Activated T-cell treated with anti-CD3 and anti-CD28 coated beads, Interleukin-2, amount 50 U/mL, for 4 hours (primary cell): Measurements from ENCODE around the gene MLIP. TPM values are rescaled to one million over a fixed set of nuclear protein-coding genes. Genes with fewer than 3 reads are reported as not detected.

Source experiments
- ATAC-seq, 2 donors: fragments of 200-7000 bp; cut with Tn5 transposase; one replicate each; pipeline ENCODE4 v1.10.0; 2021
- DNase-seq: peaks from one replicate; pipeline ENCODE4 v3.0.0-alpha.2; 2020
- H3K27me3 Mint-ChIP-seq: one replicate; pipeline ENCODE4 v1.8.0; 2021; ENCODE audit warnings: low read depth, mixed read lengths
- H3K36me3 Mint-ChIP-seq: one replicate; pipeline ENCODE4 v1.8.0; 2022; ENCODE audit warnings: mixed read lengths; ENCODE audit not compliant: insufficient read depth
- H3K4me1 Mint-ChIP-seq: one replicate; pipeline ENCODE4 v1.8.0; 2021; ENCODE audit warnings: low read depth, mixed read lengths
- H3K4me3 Mint-ChIP-seq: one replicate; pipeline ENCODE4 v1.8.0; 2021; ENCODE audit warnings: mild to moderate bottlenecking, moderate library complexity, mixed read lengths
- H3K9me3 Mint-ChIP-seq: one replicate; pipeline ENCODE4 v1.8.0; 2021; ENCODE audit warnings: mixed read lengths
- total RNA-seq, 3 donors: library from RNA; stranded (reverse); gene quantifications; one replicate each; pipeline ENCODE4 v1.2.1, GENCODE V29; 2021

MLIP gene
- total RNA-seq, 3 donors from 2014 or later, result not detected

DNA sequence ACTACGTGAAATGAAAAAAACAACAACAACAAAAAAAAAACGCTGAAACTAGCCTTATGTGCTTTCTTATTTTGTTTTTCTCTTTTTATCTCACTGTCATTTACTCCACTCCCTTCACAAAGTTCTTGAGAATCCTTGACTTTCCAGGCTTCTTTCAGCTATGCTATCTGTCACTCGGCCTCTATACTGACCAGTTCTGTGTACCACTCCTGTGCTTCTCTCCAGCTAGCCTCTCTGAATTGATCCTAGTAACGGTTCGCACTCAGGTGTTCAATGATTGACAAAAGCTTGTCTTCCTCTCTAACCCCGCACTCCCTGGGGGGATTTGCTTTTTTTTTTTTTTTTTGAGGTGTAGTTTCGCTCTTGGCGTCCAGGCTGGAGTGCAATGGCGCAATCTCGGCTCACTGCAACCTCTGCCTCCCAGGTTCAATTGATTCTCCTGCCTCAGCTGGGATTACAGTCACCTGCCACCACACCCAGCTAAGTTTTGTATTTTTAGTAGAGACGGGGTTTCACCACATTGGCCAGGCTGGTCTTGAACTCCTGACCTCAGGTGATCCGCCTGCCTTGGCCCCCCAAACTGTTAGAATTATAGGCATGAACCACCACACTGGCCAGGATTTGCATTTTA lies 31.8 kb downstream of the MLIP start:
- DNase-seq (no peak), ATAC-seq (no peak)
- no peak overlapping the region for H3K4me3 Mint-ChIP-seq
- no peaks in the 10 kb centered on the region for H3K9me3 Mint-ChIP-seq
- no peaks in the 10 kb centered on the region for H3K27me3 Mint-ChIP-seq
- no peaks in the 10 kb centered on the region for H3K4me1 Mint-ChIP-seq
- H3K36me3 Mint-ChIP-seq, result no peaks in the 10 kb centered on the region

DNA sequence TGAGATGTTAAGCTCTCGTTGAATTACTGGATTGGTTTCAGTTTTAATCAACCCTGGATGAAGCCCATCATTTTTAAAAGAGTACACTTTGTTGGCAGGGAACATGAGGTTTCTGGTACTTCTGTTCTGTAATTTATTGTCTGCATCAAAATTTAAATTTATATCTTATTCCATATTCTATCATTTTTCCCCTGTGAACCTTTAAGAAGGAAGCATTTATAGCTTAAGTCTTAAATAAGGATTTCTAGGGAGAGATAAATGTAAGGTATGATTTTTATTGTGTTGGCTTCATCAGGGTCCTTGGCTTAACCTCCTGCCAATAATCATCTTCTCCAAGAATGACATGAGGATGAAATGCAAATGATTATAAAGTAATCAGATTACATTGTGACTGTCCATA lies 40.6 kb downstream of the MLIP start:
- DNase-seq, result no peak
- ATAC-seq, result no peak
- Mint-ChIP-seq H3K27me3 (no peaks in the 10 kb centered on the region), H3K4me3 (no peak overlapping the region), H3K36me3 (no peaks in the 10 kb centered on the region), H3K4me1 (no peaks in the 10 kb centered on the region), H3K9me3 (no peaks in the 10 kb centered on the region)

DNA sequence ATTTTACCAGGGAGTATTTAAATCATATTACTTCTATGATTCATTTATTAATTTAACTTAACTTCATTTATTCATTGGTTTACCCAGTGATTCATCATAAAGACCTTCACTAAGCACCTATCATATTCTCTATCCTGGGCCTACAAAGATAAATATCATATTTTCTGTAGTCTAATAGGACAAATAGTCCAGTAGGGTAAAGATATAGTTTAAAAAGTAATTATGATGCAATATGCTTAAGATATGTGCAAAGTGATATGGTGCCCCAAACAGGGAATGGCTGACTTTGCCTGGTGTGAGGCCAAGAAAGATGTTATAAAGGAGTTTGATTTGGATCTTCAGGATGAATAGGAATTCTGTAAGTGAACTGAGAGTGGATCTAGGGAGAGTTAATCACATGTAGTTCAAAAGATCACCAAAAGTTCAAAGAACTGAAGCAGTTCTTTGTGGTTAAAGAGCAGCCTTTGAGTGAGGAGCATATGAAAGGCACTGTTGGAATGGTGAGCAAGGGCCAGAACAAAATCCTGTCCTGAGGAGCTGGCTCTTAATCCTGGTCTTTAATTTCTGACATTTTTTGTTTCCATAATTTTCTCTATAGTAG lies 45.5 kb downstream of the MLIP start:
- Mint-ChIP-seq H3K9me3 (no peaks in the 10 kb centered on the region), H3K4me3 (no peak overlapping the region)

GRCh38 chr6:54157405-54157804 lies 46.2 kb downstream of the MLIP start:
- no peaks in the 10 kb centered on the region for H3K27me3 Mint-ChIP-seq
- H3K36me3 Mint-ChIP-seq, result no peaks in the 10 kb centered on the region
- ATAC-seq (no peak), DNase-seq (no peak)
- no peaks in the 10 kb centered on the region for H3K9me3 Mint-ChIP-seq
- no peak overlapping the region for H3K4me3 Mint-ChIP-seq
- H3K4me1 Mint-ChIP-seq, result no peaks in the 10 kb centered on the region

More for the DNA sequence above, 45.5 kb downstream of the MLIP start:
- no peak for ATAC-seq
- H3K4me1 Mint-ChIP-seq, result no peaks in the 10 kb centered on the region
- no peaks in the 10 kb centered on the region for H3K36me3 Mint-ChIP-seq
- DNase-seq, result no peak
- H3K27me3 Mint-ChIP-seq, result no peaks in the 10 kb centered on the region

- Mint-ChIP-seq H3K9me3 (peaks cover 6% of the 10 kb centered on the region), H3K4me1 (no peaks in the 10 kb centered on the region), H3K4me3 (no peak overlapping the region), H3K27me3 (no peaks in the 10 kb centered on the region), H3K36me3 (no peaks in the 10 kb centered on the region)
- ATAC-seq (no peak), DNase-seq (no peak)
These were observed 61.8 kb downstream of the MLIP start for GRCh38 chr6:54173089-54173488.

- Mint-ChIP-seq H3K36me3 (no peaks in the 10 kb centered on the region), H3K27me3 (no peaks in the 10 kb centered on the region), H3K9me3 (peaks cover 7% of the 10 kb centered on the region), H3K4me1 (no peaks in the 10 kb centered on the region), H3K4me3 (no peak overlapping the region)
- no peak for ATAC-seq
- no peak for DNase-seq
These were observed 67.9 kb downstream of the MLIP start for GRCh38 chr6:54179152-54179551.

- no peak for ATAC-seq
- Mint-ChIP-seq H3K9me3 (peaks cover 4% of the 10 kb centered on the region), H3K36me3 (no peaks in the 10 kb centered on the region), H3K4me1 (no peaks in the 10 kb centered on the region), H3K4me3 (no peak overlapping the region), H3K27me3 (peaks cover 2% of the 10 kb centered on the region)
- no peak for DNase-seq
These were observed 72.4 kb downstream of the MLIP start for GRCh38 chr6:54183616-54184015.

- DNase-seq, result no peak
- no peak for ATAC-seq
- no peaks in the 10 kb centered on the region for H3K9me3 Mint-ChIP-seq
- peaks cover 2% of the 10 kb centered on the region for H3K27me3 Mint-ChIP-seq
- H3K4me3 Mint-ChIP-seq, result no peak overlapping the region
- no peaks in the 10 kb centered on the region for H3K4me1 Mint-ChIP-seq
- no peaks in the 10 kb centered on the region for H3K36me3 Mint-ChIP-seq
These were observed 74.6 kb downstream of the MLIP start for GRCh38 chr6:54185885-54186284.

GRCh38 chr6:54188846-54189245 lies 77.6 kb downstream of the MLIP start:
- DNase-seq (no peak), ATAC-seq (no peak)
- Mint-ChIP-seq H3K4me1 (no peaks in the 10 kb centered on the region), H3K36me3 (no peaks in the 10 kb centered on the region), H3K4me3 (no peak overlapping the region), H3K27me3 (peaks cover 2% of the 10 kb centered on the region), H3K9me3 (no peaks in the 10 kb centered on the region)

- H3K4me3 Mint-ChIP-seq, result no peak overlapping the region
- no peak for ATAC-seq
- peaks cover 2% of the 10 kb centered on the region for H3K27me3 Mint-ChIP-seq
- H3K36me3 Mint-ChIP-seq, result no peaks in the 10 kb centered on the region
- no peaks in the 10 kb centered on the region for H3K4me1 Mint-ChIP-seq
- H3K9me3 Mint-ChIP-seq, result peaks cover 6% of the 10 kb centered on the region
- DNase-seq, result no peak
These were observed 80.2 kb downstream of the MLIP start for GRCh38 chr6:54191461-54191860.

DNA sequence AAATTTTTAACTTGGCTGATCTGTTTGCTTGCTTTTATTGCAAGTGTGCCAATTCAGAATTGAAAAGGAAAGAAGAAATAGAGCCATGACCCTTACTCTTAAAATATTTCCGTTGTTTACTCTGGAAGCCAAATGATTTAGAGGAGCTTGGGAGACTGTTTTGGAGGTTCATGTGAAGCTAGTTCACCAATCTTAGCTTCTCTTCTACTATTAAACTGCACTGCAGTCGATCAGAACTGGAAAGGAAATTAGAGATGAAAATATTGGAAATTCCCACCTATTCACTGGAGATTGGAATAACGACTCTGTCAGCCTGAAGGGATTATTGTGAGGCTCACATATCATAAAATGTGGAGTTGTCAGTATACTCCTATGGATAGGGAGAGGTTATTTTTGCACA lies 81.8 kb downstream of the MLIP start:
- Mint-ChIP-seq H3K9me3 (peaks cover 11% of the 10 kb centered on the region), H3K27me3 (no peaks in the 10 kb centered on the region), H3K36me3 (no peaks in the 10 kb centered on the region), H3K4me3 (no peak overlapping the region), H3K4me1 (no peaks in the 10 kb centered on the region)
- DNase-seq (no peak), ATAC-seq (no peak)

GRCh38 chr6:54193560-54193959 lies 82.3 kb downstream of the MLIP start:
- H3K4me3 Mint-ChIP-seq, result no peak overlapping the region
- H3K27me3 Mint-ChIP-seq, result no peaks in the 10 kb centered on the region
- peaks cover 11% of the 10 kb centered on the region for H3K9me3 Mint-ChIP-seq
- H3K4me1 Mint-ChIP-seq, result no peaks in the 10 kb centered on the region
- DNase-seq (no peak), ATAC-seq (no peak)
- no peaks in the 10 kb centered on the region for H3K36me3 Mint-ChIP-seq

GRCh38 chr6:54194067-54194466 lies 82.8 kb downstream of the MLIP start:
- Mint-ChIP-seq H3K4me1 (no peaks in the 10 kb centered on the region), H3K4me3 (no peak overlapping the region), H3K9me3 (peaks cover 11% of the 10 kb centered on the region), H3K36me3 (no peaks in the 10 kb centered on the region), H3K27me3 (no peaks in the 10 kb centered on the region)
- ATAC-seq, result no peak
- no peak for DNase-seq

- ATAC-seq, result no peak
- no peak for DNase-seq
- no peaks in the 10 kb centered on the region for H3K4me1 Mint-ChIP-seq
- no peak overlapping the region for H3K4me3 Mint-ChIP-seq
- no peaks in the 10 kb centered on the region for H3K27me3 Mint-ChIP-seq
- peaks cover 17% of the 10 kb centered on the region for H3K9me3 Mint-ChIP-seq
- H3K36me3 Mint-ChIP-seq, result no peaks in the 10 kb centered on the region
These were observed 84.4 kb downstream of the MLIP start for GRCh38 chr6:54195637-54196036.

GRCh38 chr6:54196905-54197304 lies 85.7 kb downstream of the MLIP start:
- no peaks in the 10 kb centered on the region for H3K4me1 Mint-ChIP-seq
- no peak for ATAC-seq
- H3K4me3 Mint-ChIP-seq, result no peak overlapping the region

More at GRCh38 chr6:54196905-54197304, 85.7 kb downstream of the MLIP start:
- Mint-ChIP-seq H3K36me3 (no peaks in the 10 kb centered on the region), H3K9me3 (peaks cover 17% of the 10 kb centered on the region), H3K27me3 (no peaks in the 10 kb centered on the region)
- DNase-seq, result no peak
